Left kidney (tissue), 2 donors: ENCODE data around the gene PRKAR1A. TPM values are rescaled to one million over a fixed set of nuclear protein-coding genes. Genes with fewer than 3 reads are reported as not detected.

Source experiments
- DNase-seq: peaks from one replicate; pipeline ENCODE4 v3.0.0-alpha.2; 2013
- polyA plus RNA-seq: library from polyadenylated mRNA; unstranded; fragments of 120-200 nt; gene quantifications from one replicate; pipeline ENCODE4 v1.2.1, GENCODE V29; 2013; ENCODE audit not compliant: insufficient read length

The PRKAR1A gene
- polyA plus RNA-seq, 1 donor = 376 TPM

GRCh38 chr17:68599552-68600066 is 87.4 kb downstream of the PRKAR1A start:
- DNase-seq = no peak

- no peak for DNase-seq
Measured at GRCh38 chr17:68600067-68600930, 88.1 kb downstream of the PRKAR1A start.

Other genes starting within 250 kb of the PRKAR1A start
- 0.86 TPM for gene SLC16A6, start 221.3 kb upstream of the PRKAR1A start, polyA plus RNA-seq
- gene ARSG, start 220.9 kb upstream of the PRKAR1A start, polyA plus RNA-seq = 6.2 TPM
- 31.9 TPM for gene WIPI1, start 54.9 kb upstream of the PRKAR1A start, polyA plus RNA-seq
- 11.9 TPM for gene FAM20A, start 88.9 kb downstream of the PRKAR1A start, polyA plus RNA-seq